DOHH2 (cell line): ENCODE data around the gene TTLL3.
"Not testable (repeated sequence)": the region's sequence is repeated elsewhere in the genome, so short reads cannot be mapped to it uniquely, and the experiment has no call there.

Experiments used
- H3F3A ChIP-seq: fragments of 200-600 bp; sonication (generic), shearing (Covaris generic); 2 replicates; pipeline ENCODE4 v1.6.0; 2016; ENCODE audit warnings: antibody characterized with exemption, mild to moderate bottlenecking; ENCODE audit not compliant: control insufficient read depth, insufficient read depth
- H3K27ac ChIP-seq: fragments of 200-600 bp; sonication (generic); 2 replicates; pipeline ENCODE4 v1.5.1; 2014; ENCODE audit warnings: low read depth, mild to moderate bottlenecking, low read length, moderate library complexity
- H3K27me3 ChIP-seq: fragments of 200-600 bp; sonication (generic); 2 replicates; pipeline ENCODE4 v1.6.1; 2014; ENCODE audit warnings: mild to moderate bottlenecking, low read length, mixed read lengths; ENCODE audit not compliant: control insufficient read depth
- H3K36me3 ChIP-seq: fragments of 200-600 bp; sonication (generic); 2 replicates; pipeline ENCODE4 v1.6.1; 2014; ENCODE audit warnings: mild to moderate bottlenecking, low read length, moderate library complexity, mixed read lengths; ENCODE audit not compliant: control insufficient read depth
- H3K4me1 ChIP-seq: fragments of 200-600 bp; sonication (generic); 2 replicates; pipeline ENCODE4 v1.6.1; 2014; ENCODE audit warnings: mild to moderate bottlenecking, low read length, mixed read lengths; ENCODE audit not compliant: control insufficient read depth
- H3K4me2 ChIP-seq: fragments of 200-600 bp; sonication (generic); 2 replicates; pipeline ENCODE4 v1.6.0; 2014; ENCODE audit warnings: mild to moderate bottlenecking, low read length, moderate library complexity
- H3K4me3 ChIP-seq: fragments of 200-600 bp; sonication (generic); 2 replicates; pipeline ENCODE4 v1.5.1; 2014; ENCODE audit warnings: mild to moderate bottlenecking, low read length, mixed read lengths
- H3K79me2 ChIP-seq: fragments of 200-600 bp; sonication (generic); 2 replicates; pipeline ENCODE4 v1.6.1; 2014; ENCODE audit warnings: mild to moderate bottlenecking, low read length, mixed read lengths; ENCODE audit not compliant: control insufficient read depth
- H3K9me2 ChIP-seq: fragments of 200-600 bp; sonication (generic); replicated peaks from 2 replicates; pipeline ENCODE4 v1.6.1; 2014; ENCODE audit warnings: mild to moderate bottlenecking, low read length, mixed read lengths; ENCODE audit not compliant: control insufficient read depth
- H3K9me3 ChIP-seq: fragments of 200-600 bp; sonication (generic); 2 replicates; pipeline ENCODE4 v1.6.1; 2014; ENCODE audit warnings: antibody characterized with exemption, low read length, mixed read lengths; ENCODE audit not compliant: control insufficient read depth, insufficient read depth
- H4K20me1 ChIP-seq: fragments of 200-600 bp; sonication (generic); 2 replicates; pipeline ENCODE4 v1.6.0; 2014; ENCODE audit warnings: low read depth, mild to moderate bottlenecking, antibody characterized with exemption, low read length, moderate library complexity; ENCODE audit not compliant: control insufficient read depth, insufficient read depth
- CTCF ChIP-seq: fragments of 200-600 bp; sonication (generic); IDR thresholded peaks from one replicate; pipeline ENCODE4 v1.5.1; 2014; ENCODE audit warnings: antibody characterized with exemption, mild to moderate bottlenecking, low read depth, low read length; ENCODE audit not compliant: poor library complexity, severe bottlenecking
- EZH2phosphoT487 ChIP-seq: fragments of 200-600 bp; sonication (generic); IDR thresholded peaks from 2 replicates; pipeline ENCODE4 v1.6.1; 2017; ENCODE audit warnings: borderline replicate concordance, mild to moderate bottlenecking, antibody characterized with exemption, low read length, moderate library complexity, mixed read lengths

TTLL3 gene

GRCh38 chr3:9770276-9770812 is 39.7 kb upstream of the TTLL3 start:
- no peaks in the 10 kb centered on the region for H3K9me2 ChIP-seq
- H3K9me3 ChIP-seq = no peaks in the 10 kb centered on the region
- TF ChIP-seq CTCF = no peak
- TF ChIP-seq EZH2phosphoT487 = no peak
- no peaks in the 10 kb centered on the region for H3K36me3 ChIP-seq
- no peaks in the 10 kb centered on the region for H3K79me2 ChIP-seq
- H3K4me2 ChIP-seq = peak overlapping the region; percentile 70
- H3K27ac ChIP-seq = no peak overlapping the region
- 0 out of 2 replicates have a peak, but pooled peaks cover 2% of the 10 kb centered on the region for H3F3A ChIP-seq
- peaks cover 11% of the 10 kb centered on the region for H3K27me3 ChIP-seq
- no peaks in the 10 kb centered on the region for H4K20me1 ChIP-seq
- peaks cover 27% of the 10 kb centered on the region for H3K4me1 ChIP-seq
- peak overlapping the region; percentile 65 for H3K4me3 ChIP-seq

- not testable (repeated sequence) for H3K4me3 ChIP-seq, H3K4me2 ChIP-seq, H3K27ac ChIP-seq, H3K36me3 ChIP-seq, H3K9me3 ChIP-seq, H3K79me2 ChIP-seq, H4K20me1 ChIP-seq, H3F3A ChIP-seq, H3K9me2 ChIP-seq
- H3K27me3 ChIP-seq = peaks cover 11% of the 10 kb centered on the region
- peaks cover 27% of the 10 kb centered on the region for H3K4me1 ChIP-seq
Measured at GRCh38 chr3:9771007-9771406, 39.1 kb upstream of the TTLL3 start.

GRCh38 chr3:9776896-9777693 is 33.0 kb upstream of the TTLL3 start:
- TF ChIP-seq EZH2phosphoT487 = no peak
- no peak for TF ChIP-seq CTCF
- Histone ChIP-seq H3K27me3 (no peaks in the 10 kb centered on the region), H3K27ac (no peak overlapping the region), H3K4me1 (peaks cover 61% of the 10 kb centered on the region), H3K9me3 (no peaks in the 10 kb centered on the region), H3F3A (peaks cover 22% of the 10 kb centered on the region), H3K9me2 (no peaks in the 10 kb centered on the region), H3K79me2 (no peaks in the 10 kb centered on the region), H3K4me2 (no peak overlapping the region), H4K20me1 (no peaks in the 10 kb centered on the region), H3K36me3 (peaks cover 21% of the 10 kb centered on the region), H3K4me3 (no peak overlapping the region)

- Histone ChIP-seq H3K27ac (no peak overlapping the region), H3F3A (peaks cover 26% of the 10 kb centered on the region), H3K9me2 (no peaks in the 10 kb centered on the region), H3K9me3 (no peaks in the 10 kb centered on the region), H3K4me3 (no peak overlapping the region), H3K27me3 (no peaks in the 10 kb centered on the region), H3K36me3 (peaks cover 27% of the 10 kb centered on the region), H3K4me2 (no peak overlapping the region), H3K79me2 (no peaks in the 10 kb centered on the region), H3K4me1 (peaks cover 66% of the 10 kb centered on the region), H4K20me1 (no peaks in the 10 kb centered on the region)
- TF ChIP-seq EZH2phosphoT487 = no peak
Measured at GRCh38 chr3:9777694-9778021, 32.4 kb upstream of the TTLL3 start.
